Fibroblast of the conjunctiva (primary cell): ENCODE measurements around the gene LAMA2.

Source experiments
- DNase-seq: peaks from one replicate; pipeline ENCODE4 v3.0.0-alpha.2; 2010; ENCODE audit warnings: low read depth

LAMA2 gene, protein sequence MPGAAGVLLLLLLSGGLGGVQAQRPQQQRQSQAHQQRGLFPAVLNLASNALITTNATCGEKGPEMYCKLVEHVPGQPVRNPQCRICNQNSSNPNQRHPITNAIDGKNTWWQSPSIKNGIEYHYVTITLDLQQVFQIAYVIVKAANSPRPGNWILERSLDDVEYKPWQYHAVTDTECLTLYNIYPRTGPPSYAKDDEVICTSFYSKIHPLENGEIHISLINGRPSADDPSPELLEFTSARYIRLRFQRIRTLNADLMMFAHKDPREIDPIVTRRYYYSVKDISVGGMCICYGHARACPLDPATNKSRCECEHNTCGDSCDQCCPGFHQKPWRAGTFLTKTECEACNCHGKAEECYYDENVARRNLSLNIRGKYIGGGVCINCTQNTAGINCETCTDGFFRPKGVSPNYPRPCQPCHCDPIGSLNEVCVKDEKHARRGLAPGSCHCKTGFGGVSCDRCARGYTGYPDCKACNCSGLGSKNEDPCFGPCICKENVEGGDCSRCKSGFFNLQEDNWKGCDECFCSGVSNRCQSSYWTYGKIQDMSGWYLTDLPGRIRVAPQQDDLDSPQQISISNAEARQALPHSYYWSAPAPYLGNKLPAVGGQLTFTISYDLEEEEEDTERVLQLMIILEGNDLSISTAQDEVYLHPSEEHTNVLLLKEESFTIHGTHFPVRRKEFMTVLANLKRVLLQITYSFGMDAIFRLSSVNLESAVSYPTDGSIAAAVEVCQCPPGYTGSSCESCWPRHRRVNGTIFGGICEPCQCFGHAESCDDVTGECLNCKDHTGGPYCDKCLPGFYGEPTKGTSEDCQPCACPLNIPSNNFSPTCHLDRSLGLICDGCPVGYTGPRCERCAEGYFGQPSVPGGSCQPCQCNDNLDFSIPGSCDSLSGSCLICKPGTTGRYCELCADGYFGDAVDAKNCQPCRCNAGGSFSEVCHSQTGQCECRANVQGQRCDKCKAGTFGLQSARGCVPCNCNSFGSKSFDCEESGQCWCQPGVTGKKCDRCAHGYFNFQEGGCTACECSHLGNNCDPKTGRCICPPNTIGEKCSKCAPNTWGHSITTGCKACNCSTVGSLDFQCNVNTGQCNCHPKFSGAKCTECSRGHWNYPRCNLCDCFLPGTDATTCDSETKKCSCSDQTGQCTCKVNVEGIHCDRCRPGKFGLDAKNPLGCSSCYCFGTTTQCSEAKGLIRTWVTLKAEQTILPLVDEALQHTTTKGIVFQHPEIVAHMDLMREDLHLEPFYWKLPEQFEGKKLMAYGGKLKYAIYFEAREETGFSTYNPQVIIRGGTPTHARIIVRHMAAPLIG (N-terminal part only)

DNA sequence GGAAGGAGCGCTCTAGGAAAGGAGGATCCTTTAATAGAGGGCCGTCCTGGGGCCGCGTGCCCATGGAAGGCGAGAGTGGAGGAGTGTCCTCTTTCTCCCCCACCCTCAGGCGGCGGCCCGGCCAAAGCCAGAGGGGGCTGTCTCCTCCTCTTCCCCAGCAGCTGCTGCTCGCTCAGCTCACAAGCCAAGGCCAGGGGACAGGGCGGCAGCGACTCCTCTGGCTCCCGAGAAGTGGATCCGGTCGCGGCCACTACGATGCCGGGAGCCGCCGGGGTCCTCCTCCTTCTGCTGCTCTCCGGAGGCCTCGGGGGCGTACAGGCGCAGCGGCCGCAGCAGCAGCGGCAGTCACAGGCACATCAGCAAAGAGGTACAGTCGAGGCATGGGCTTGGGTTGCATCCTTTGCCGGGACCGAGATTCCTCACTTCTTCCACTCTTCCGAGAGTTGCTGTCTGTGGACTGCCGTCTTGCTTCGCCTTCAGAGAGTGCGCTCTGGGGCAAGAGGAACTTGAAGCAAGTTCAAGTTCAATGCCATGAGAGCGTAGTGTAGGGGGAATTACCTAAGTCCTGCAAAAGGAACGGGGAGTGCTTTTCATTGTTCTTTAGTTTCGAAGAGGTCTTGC lies at the start of gene LAMA2:
Gene LAMA2 (plus strand): TSS at position 148 of the 621 bp plus-strand sequence. CDS start 108 bp downstream, at position 256.
- peak; percentile 54 for DNase-seq

- no peak for DNase-seq
Measured at GRCh38 chr6:128836761-128837160, 46.2 kb upstream of the LAMA2 start.

DNA sequence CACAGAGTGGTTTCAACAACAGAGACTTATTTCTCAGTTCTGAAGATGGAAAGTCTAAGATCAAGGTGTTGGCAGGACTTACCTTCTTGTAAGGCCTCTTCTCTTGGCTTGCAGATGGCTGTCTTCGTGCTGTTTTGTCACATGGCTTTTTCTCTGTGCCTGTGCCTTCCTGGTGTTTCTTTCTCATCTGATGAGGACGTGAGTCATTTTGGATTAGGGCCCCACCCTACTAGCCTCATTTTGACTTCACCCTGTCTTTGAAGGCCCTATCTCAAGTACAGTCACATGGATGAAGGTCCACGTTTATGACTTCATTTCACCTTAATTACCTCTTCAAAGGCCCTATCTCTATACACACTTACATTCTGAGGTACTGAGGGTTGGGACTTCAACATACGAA lies 41.4 kb upstream of the LAMA2 start:
- DNase-seq = no peak

DNA sequence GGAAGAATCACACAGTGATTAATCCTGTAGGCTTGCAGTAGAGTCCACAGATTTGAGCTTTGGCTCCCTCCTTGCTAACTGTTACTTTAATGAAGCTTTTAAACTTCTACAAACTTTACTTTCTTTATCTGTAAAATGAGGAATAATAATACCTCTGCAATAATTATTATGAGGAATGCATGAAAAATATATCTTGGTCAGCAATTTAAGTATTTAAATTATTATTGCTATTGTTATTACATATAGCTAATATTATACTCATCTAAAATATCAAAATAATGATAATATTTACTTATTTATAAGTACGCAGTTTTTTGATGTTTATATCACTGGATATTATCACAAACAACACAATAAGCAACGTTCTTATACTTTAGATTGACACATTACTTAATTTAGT lies 38.3 kb upstream of the LAMA2 start:
- no peak for DNase-seq

DNA sequence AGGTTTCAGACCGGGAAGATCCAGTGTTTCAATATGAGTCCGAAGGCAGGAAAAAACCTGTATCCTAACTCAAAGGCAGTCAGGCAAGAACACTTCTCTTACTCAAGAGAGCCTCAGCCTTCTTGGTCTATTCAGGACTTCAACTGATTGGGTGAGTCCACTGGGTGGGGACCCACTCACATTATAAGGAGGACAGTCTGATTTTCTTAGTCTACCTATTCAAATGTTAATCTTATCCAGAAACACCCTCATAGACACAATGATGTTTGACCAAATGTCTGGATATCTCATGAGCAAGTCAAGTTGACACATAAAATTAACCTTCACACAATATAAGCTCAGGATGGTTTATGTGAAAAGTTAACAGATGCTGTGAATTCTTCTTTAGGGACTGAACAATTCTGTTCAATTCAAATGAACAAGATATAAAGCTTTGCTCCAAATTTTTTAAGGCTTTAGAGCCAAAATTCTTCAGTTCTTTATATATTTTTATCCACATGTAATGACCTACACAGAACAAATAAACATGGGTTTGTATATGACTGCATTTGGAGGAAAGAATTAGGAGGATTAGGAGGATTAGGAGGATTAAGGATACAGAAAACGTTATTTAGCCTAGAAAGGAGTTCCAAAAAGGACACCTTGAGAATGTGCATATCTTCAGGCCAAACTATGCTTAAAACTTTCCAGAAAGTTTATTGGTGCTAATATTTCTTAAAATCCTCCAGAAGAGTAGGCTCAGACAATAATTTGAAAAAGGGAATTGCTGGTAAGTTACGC lies 35.3 kb upstream of the LAMA2 start:
- DNase-seq = no peak

DNA sequence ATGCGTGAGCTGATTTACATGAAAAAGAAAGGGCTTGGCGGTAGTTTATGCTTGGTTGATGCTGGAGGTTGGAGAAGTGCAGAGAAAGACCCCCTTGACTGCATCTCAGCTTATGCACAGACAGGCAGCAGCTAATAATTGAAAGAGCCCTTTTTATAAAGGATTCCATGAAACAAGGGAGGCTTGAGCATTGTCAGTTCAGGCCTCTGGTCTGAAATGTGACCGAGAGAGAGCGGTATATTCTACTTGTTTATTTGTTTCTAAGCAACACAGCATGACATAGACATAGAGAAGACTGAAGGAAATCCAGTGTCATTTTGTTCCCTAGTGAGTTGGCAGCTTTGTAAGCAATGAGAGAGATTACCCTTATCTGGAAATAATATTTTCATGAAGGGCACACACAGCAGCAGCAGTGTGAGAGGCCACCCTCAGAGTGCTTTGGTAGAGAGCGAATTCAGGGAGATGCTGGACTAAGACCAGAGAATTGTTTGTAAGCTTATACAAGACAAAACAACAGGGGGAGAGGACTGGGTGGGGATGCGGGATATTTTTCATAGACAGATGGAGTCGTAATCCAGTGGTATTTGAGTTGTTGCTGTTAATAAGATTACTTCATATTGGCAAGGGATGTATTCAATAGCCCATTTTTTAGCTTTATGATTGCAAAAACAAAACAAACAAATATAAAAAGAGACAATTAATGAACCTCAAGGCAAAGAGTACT lies 34.6 kb upstream of the LAMA2 start:
- DNase-seq = no peak

DNA sequence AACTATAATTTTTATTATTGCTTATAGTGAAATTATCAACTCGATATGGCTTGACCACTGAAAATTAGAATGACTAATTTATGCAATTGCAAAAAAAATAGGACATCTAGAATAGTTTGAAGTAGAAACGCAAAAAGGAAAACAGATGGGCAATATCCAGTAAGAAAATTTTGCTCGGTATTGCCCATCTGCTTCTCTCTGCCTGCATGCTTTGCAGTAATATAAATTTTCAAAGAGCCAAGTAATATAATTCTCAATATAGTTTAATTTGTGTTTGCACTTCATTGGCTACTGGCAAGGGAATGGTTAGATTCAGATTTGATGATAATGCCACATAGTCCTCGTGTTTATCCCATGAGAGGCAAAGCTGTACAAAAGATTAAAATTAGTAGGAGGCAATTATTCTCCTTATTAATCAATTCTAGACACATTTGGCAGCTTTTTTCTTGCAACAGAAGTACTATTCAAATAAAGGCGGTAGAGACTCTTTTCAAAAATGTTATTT lies 27.3 kb upstream of the LAMA2 start:
- DNase-seq = no peak

DNA sequence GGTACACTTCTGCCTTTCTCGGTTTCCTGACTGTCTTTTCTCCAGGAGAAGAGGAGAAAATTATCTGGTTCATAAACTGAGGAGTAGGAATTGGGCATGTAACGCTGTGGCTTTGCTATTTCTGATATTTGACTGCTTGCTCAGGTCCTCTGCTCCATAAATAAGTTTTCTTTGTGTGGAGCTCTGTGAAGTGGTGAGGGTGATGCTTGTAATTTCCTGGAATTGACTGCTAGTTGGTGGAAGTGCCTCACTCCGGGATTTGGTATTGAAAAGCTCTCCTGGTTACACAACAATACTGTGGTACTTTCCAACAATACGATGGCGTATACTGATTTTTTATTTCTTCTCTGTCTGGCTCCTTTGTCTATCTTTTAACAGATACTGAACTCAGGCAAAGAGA lies 25.1 kb upstream of the LAMA2 start:
- DNase-seq = no peak

GRCh38 chr6:128860782-128861181 lies 22.2 kb upstream of the LAMA2 start:
- no peak for DNase-seq

DNA sequence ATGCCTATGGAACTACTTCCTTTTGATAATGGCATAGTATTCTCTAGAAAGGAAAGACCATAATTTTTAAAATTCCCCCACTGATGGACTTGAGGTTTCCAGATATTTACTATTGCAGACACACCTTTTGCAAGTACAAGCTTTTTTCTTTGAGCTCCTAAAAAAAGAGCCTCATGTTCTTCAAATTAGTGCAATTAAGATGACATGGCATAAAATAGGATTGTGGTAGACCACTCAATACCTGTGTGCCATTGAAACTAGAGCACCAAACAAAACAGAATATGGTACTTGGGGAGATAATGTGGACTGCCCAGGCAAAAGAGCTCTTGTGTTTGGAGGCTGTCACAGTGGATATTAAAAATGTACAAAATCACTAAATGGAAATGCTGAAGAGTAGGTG lies 19.0 kb upstream of the LAMA2 start:
- no peak for DNase-seq

- DNase-seq = no peak
Measured at GRCh38 chr6:128870746-128871145, 12.2 kb upstream of the LAMA2 start.

GRCh38 chr6:128874863-128875262 lies 8.1 kb upstream of the LAMA2 start:
- DNase-seq = no peak

- DNase-seq = no peak
Measured at GRCh38 chr6:128882560-128882959, 378 bp upstream of the LAMA2 start.

DNA sequence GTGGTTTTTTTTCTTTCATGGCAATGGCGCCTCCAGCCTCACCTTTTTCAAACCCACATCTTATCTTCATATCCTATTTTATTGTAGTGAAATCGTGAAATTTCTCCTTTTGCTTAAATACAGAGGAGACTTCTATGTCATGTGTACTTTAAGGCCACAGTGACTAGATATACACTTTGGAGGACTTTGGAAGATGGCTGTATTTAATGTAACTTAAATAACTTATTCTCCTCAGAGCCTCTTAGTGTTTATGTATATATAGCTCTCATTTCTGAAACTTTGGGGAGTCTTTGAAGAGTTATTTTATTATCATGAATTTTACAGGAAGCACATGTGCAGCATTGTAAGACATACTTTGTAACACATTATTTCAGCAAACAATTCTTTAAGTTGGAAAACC lies 968 bp downstream of the LAMA2 start:
- no peak for DNase-seq

GRCh38 chr6:128885381-128885780 lies 2.4 kb downstream of the LAMA2 start:
- no peak for DNase-seq

GRCh38 chr6:128886706-128887105 lies 3.8 kb downstream of the LAMA2 start:
- no peak for DNase-seq

DNA sequence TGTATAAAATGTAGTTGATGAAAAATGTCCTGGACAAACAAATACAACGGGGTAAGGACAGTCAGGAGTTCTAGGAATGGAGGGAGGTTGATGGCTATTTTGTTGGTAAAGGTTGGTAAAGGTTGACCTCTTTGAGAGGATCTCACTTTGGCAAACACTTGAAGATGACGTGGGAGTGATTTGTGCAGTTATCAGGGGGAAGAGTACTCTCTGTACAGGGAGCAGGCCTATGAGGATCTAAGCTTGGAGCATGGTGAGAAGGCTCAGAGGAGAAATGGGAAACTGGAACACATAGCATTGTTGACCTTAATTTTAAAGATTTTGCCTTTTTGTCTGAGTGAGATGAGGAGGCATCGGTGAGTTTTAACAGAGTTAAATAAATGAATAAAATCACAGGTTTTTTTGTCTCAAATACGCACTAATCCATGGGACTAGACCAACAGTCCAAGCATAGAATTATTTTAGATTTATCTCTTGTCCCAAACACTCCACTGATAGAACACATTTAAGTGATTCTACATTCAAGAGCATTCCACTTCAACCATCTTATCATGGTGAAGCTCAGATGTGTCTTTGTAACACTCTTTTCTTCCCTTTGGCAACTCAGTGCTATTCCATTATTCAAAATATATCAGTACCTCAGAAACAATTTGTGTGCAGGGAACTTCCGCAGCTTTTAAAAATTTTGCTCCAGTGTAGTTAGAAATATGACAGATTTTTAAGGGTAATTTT lies 5.7 kb downstream of the LAMA2 start:
- no peak for DNase-seq

- DNase-seq = no peak
Measured at GRCh38 chr6:128889870-128890269, 6.9 kb downstream of the LAMA2 start.

DNA sequence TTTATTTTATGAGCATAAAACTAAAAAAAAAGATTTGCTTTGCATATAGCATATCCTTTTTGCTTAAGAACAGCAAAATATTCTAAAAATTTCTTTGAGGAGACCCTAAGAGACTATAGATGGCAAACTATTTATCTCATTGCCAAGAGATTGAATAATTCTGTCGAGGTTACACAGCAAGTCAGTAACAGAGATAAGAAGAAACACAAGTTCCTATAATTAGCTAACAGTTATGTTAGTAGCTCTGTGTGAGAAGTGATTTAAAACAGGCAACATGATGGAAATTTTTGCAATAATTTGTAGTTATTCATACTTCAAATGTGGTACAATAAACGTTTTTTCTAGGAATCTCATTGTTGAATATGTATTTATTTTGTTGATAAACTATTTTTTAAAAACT lies 9.1 kb downstream of the LAMA2 start:
- no peak for DNase-seq
